BJ (cell line): ENCODE results near the gene TSHZ2. TPM values are rescaled to one million over a fixed set of nuclear protein-coding genes. Genes with fewer than 3 reads are reported as not detected.
"Not testable (repeated sequence)": the region's sequence is repeated elsewhere in the genome, so short reads cannot be mapped to it uniquely, and the experiment has no call there.

Source experiments
- CTCF ChIA-PET: fragments of 350-600 bp; formaldehyde crosslinking; extraction: SDS; loops from one replicate; lab custom pipeline; 2021; ENCODE audit warnings: antibody characterized with exemption, inconsistent platforms; lab: Yijun Ruan, JAX
- POLR2A ChIA-PET: fragments of 300-600 bp; sonication (Branson Sonifier 250); formaldehyde crosslinking; extraction: SDS; loops from one replicate; lab custom pipeline; 2021; ENCODE audit warnings: antibody characterized with exemption; lab: Charles Lee
- DNase-seq: peaks from one replicate; pipeline ENCODE4 v3.0.0-alpha.2; 2011; ENCODE audit warnings: low read depth
- H3K27me3 ChIP-seq: 2 replicates; pipeline ENCODE4 v1.6.0; 2011; ENCODE audit warnings: low read length; ENCODE audit not compliant: control insufficient read depth, insufficient read depth
- H3K36me3 ChIP-seq: 2 replicates; pipeline ENCODE4 v1.5.1; 2011; ENCODE audit warnings: low read length; ENCODE audit not compliant: control insufficient read depth, insufficient read depth
- H3K4me3 ChIP-seq: 2 replicates; pipeline ENCODE4 v1.5.1; 2011; ENCODE audit warnings: low read depth, mild to moderate bottlenecking, control low read depth, low read length
- polyA plus RNA-seq: library from polyadenylated mRNA; depleted of rRNA; stranded (reverse); fragments of >200 nt; gene quantifications from 2 replicates; pipeline ENCODE4 v1.2.3, GENCODE V29; 2011
- TF ChIP-seq, protein P1 (sequence below): IDR thresholded peaks from 2 replicates; pipeline ENCODE4 v1.5.1; 2011; ENCODE audit warnings: low read depth, mild to moderate bottlenecking, control low read depth, inconsistent platforms, low read length, moderate library complexity; ENCODE audit not compliant: insufficient read depth

Gene TSHZ2
- polyA plus RNA-seq, 1 experiment, result not detected

DNA sequence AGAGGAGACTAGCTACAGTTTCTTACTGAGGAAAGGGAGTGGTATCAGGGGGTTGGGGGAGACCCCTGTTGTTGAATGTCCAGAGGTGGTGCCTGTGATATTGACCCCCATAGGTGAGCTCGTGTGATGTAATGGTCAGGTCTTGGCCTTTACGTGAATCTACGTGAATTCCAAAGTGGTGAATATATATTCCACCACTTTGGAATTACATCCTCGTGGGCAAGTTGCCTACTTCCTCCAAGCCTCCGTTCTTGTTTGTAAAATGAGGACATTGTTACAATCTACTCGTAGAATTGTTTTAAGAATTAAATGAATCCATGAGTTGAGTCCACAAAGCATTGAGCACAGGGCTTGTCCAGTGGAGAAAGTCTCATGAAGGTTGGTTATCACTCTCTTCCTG, 47.3 kb downstream of the TSHZ2 start:
- TF ChIP-seq, protein P1, sequence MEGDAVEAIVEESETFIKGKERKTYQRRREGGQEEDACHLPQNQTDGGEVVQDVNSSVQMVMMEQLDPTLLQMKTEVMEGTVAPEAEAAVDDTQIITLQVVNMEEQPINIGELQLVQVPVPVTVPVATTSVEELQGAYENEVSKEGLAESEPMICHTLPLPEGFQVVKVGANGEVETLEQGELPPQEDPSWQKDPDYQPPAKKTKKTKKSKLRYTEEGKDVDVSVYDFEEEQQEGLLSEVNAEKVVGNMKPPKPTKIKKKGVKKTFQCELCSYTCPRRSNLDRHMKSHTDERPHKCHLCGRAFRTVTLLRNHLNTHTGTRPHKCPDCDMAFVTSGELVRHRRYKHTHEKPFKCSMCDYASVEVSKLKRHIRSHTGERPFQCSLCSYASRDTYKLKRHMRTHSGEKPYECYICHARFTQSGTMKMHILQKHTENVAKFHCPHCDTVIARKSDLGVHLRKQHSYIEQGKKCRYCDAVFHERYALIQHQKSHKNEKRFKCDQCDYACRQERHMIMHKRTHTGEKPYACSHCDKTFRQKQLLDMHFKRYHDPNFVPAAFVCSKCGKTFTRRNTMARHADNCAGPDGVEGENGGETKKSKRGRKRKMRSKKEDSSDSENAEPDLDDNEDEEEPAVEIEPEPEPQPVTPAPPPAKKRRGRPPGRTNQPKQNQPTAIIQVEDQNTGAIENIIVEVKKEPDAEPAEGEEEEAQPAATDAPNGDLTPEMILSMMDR, result no peak
- no peak for DNase-seq
- ChIA-PET POLR2A (no interaction called here), CTCF (no interaction called here)
- H3K36me3 ChIP-seq, result no peaks in the 10 kb centered on the region
- no peaks in the 10 kb centered on the region for H3K27me3 ChIP-seq
- H3K4me3 ChIP-seq, result no peak overlapping the region

DNA sequence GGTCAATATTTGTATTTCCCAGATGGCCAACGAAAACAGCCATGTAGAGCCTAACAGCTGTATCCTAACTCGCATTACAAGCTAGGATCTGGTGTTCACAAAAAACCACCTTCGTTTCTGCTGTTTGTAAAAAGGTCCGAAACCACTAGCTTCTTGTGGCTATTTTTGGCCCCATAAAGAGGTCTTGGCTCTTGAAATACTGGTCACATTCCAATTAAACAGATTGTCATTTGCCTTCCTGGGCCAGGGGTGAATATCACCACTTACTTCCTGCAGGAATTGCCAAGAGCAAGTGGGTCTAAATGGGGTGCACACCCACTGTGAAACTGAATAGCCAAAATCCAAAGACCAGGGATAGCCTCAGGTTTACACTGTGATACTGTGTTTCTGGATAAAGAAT, 48.2 kb downstream of the TSHZ2 start:
- H3K27me3 ChIP-seq, result no peaks in the 10 kb centered on the region
- ChIA-PET POLR2A (no interaction called here), CTCF (no interaction called here)
- H3K4me3 ChIP-seq, result no peak overlapping the region
- TF ChIP-seq, protein P1, result no peak
- no peak for DNase-seq
- no peaks in the 10 kb centered on the region for H3K36me3 ChIP-seq

DNA sequence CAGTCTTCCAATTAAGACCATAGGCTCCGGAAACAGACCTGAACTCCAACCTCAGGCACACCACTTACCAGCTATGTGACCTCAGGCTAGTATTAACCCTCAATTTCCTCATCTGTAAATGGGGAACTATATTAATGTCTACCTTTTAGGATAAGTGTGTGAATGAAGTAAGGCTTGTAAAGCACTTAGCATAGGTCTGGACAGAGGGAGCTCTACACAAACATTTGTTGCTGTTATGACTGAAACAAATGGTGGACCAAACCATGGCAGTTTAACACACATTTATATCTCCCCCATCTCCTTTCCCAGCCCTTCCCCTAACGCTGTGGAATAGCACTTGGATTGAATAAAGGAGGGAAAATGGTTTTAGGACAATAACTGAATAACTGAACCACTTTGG, 48.7 kb downstream of the TSHZ2 start:
- CTCF ChIA-PET, result no interaction called here
- H3K27me3 ChIP-seq, result no peaks in the 10 kb centered on the region

DNA sequence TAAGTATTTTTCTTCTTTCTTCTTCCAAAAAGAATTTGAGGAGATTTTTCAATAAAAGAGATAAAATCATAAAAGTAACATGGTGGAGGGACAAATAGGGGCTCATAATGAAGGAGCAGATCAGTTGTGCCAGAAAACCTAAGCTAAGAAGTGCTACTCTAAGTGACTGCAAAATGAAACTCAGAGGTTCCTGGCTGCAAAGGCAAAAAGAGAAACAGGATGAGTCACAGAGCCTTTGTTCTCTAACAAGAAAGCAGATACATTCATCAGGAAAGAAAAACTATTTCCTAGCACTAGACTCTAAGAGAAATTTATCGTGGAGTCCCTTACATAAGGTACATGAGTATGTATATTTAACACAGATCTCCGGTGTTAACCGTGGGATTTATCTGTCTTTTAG, 49.8 kb downstream of the TSHZ2 start:
- H3K4me3 ChIP-seq, result no peak overlapping the region
- no peaks in the 10 kb centered on the region for H3K36me3 ChIP-seq
- ChIA-PET POLR2A (no interaction called here), CTCF (no interaction called here)
- TF ChIP-seq, protein P1, result no peak
- DNase-seq, result no peak
- H3K27me3 ChIP-seq, result no peaks in the 10 kb centered on the region

More for the DNA sequence above, 48.7 kb downstream of the TSHZ2 start:
- no peak overlapping the region for H3K4me3 ChIP-seq
- no peaks in the 10 kb centered on the region for H3K36me3 ChIP-seq
- POLR2A ChIA-PET, result no interaction called here
- TF ChIP-seq, protein P1, result no peak
- no peak for DNase-seq

DNA sequence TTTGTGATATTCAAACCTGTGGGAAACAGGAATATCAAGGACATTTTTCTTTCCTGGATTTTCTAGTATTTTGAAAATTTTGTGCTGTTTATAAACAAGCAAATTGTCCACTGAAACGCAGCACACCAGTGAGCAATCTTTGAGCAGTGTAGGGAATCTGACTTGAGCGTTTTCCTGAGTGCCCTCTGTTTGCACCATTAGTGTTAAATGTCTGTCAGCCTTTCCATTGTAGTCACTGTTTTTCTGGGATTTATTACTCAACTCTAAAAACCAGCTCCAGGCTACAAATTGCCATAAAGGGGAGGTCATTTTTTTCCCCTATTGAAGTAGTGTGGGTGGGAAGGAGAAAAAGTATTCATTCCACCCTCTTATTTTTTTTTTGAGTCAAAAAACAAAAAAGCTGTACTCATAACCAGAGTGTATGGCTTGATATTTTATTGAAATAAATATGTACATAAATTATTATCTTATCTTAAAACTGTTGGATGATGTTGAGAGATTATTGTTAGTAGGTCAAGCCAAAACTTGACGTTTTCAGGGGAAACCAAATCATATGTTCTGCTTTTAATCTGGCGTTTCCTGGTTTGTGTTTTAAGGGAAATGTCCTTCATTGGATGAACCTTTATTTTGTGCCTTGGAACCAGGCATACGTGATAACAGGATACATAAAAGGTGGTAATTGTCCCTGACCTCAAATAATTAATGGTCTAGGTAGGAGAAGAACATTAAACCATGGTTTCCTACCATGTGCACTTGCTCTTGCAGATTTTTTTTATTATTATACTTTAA, 51.8 kb downstream of the TSHZ2 start:
- ChIA-PET CTCF (no interaction called here), POLR2A (no interaction called here)
- DNase-seq, result no peak
- H3K36me3 ChIP-seq, result no peaks in the 10 kb centered on the region
- TF ChIP-seq, protein P1, result no peak
- H3K27me3 ChIP-seq, result no peaks in the 10 kb centered on the region
- no peak overlapping the region for H3K4me3 ChIP-seq

DNA sequence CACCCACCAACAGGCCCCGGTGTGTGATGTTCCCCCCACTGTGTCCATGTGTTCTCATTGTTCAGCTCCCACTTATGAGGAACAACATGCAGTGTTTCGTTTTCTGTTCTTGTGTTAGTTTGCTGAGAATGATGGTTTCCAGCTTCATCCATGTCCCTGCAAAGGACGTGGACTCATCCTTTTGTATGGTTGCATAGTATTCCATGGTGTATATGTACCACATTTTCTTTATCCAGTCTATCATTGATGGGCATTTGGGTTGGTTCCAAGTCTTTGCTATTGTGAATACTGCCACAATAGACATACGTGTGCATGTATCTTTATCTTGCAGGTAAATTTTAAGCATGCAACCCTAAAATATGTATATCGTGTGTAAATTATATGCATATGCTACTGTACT, 52.5 kb downstream of the TSHZ2 start:
- H3K4me3 ChIP-seq, CTCF ChIA-PET, H3K36me3 ChIP-seq, H3K27me3 ChIP-seq, DNase-seq, POLR2A ChIA-PET: not testable (repeated sequence)
